ENCODE results near the gene FXYD5. TPM values are rescaled to one million over a fixed set of nuclear protein-coding genes. Genes with fewer than 3 reads are reported as not detected.

The FXYD5 gene
- total and polyA plus RNA-seq, 9 of the 15 experiments (the other 6 are each of a cell fraction or from before 2014, with no cell fraction given) = 104 to 537 (median 174) TPM

DNA sequence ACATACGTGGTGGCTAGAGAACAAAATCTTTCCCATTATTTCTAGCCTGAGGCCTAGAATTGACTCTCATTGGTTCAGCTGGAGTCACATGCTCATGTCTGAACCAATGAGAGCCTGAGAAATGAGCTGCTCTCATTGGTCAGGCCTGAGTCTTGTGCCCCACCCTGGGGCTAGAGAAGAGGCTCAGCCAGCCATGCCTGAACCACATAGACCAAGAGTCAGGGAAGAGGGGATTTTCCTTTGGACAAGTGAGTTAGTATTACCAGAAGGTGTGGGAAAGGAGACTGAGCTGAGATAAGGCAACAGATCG lies 6.9 kb downstream of the FXYD5 start (continued):
- no peak for TF ChIP-seq SRSF9 (IDR thresholded peaks at IDR 0.05; ENCODE audit: borderline replicate concordance, low read depth, low read length)
- peak; percentile 59 for TF ChIP-seq FOS (IDR thresholded peaks at IDR 0.05; ENCODE audit: extremely low read depth, insufficient read length)
- TF ChIP-seq, protein P1, sequence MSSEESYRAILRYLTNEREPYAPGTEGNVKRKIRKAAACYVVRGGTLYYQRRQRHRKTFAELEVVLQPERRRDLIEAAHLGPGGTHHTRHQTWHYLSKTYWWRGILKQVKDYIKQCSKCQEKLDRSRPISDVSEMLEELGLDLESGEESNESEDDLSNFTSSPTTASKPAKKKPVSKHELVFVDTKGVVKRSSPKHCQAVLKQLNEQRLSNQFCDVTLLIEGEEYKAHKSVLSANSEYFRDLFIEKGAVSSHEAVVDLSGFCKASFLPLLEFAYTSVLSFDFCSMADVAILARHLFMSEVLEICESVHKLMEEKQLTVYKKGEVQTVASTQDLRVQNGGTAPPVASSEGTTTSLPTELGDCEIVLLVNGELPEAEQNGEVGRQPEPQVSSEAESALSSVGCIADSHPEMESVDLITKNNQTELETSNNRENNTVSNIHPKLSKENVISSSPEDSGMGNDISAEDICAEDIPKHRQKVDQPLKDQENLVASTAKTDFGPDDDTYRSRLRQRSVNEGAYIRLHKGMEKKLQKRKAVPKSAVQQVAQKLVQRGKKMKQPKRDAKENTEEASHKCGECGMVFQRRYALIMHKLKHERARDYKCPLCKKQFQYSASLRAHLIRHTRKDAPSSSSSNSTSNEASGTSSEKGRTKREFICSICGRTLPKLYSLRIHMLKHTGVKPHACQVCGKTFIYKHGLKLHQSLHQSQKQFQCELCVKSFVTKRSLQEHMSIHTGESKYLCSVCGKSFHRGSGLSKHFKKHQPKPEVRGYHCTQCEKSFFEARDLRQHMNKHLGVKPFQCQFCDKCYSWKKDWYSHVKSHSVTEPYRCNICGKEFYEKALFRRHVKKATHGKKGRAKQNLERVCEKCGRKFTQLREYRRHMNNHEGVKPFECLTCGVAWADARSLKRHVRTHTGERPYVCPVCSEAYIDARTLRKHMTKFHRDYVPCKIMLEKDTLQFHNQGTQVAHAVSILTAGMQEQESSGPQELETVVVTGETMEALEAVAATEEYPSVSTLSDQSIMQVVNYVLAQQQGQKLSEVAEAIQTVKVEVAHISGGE (CRISPR knock-in tag; IDR thresholded peaks at IDR 0.05) = no peak
- no peak for TF ChIP-seq POLR3G (IDR thresholded peaks at IDR 0.05; ENCODE audit: extremely low read depth, insufficient read length, insufficient replicate concordance)
- TF ChIP-seq PHF21A (IDR thresholded peaks at IDR 0.05; ENCODE audit: borderline replicate concordance, low read depth) = peak; percentile 49; the same call in 1 of the 2 replicates
- TF ChIP-seq, protein P2, sequence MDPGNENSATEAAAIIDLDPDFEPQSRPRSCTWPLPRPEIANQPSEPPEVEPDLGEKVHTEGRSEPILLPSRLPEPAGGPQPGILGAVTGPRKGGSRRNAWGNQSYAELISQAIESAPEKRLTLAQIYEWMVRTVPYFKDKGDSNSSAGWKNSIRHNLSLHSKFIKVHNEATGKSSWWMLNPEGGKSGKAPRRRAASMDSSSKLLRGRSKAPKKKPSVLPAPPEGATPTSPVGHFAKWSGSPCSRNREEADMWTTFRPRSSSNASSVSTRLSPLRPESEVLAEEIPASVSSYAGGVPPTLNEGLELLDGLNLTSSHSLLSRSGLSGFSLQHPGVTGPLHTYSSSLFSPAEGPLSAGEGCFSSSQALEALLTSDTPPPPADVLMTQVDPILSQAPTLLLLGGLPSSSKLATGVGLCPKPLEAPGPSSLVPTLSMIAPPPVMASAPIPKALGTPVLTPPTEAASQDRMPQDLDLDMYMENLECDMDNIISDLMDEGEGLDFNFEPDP (CRISPR knock-in tag; IDR thresholded peaks at IDR 0.05) = no peak
- no peak for TF ChIP-seq XRCC4 (IDR thresholded peaks at IDR 0.05; ENCODE audit: extremely low read depth, insufficient read depth, insufficient read length)
- no peak for TF ChIP-seq ZNF175 (CRISPR knock-in tag; IDR thresholded peaks at IDR 0.05; ENCODE audit: low read depth)
- TF ChIP-seq TSC22D4 (tag; IDR thresholded peaks at IDR 0.05) = no peak
- TF ChIP-seq, protein P3, sequence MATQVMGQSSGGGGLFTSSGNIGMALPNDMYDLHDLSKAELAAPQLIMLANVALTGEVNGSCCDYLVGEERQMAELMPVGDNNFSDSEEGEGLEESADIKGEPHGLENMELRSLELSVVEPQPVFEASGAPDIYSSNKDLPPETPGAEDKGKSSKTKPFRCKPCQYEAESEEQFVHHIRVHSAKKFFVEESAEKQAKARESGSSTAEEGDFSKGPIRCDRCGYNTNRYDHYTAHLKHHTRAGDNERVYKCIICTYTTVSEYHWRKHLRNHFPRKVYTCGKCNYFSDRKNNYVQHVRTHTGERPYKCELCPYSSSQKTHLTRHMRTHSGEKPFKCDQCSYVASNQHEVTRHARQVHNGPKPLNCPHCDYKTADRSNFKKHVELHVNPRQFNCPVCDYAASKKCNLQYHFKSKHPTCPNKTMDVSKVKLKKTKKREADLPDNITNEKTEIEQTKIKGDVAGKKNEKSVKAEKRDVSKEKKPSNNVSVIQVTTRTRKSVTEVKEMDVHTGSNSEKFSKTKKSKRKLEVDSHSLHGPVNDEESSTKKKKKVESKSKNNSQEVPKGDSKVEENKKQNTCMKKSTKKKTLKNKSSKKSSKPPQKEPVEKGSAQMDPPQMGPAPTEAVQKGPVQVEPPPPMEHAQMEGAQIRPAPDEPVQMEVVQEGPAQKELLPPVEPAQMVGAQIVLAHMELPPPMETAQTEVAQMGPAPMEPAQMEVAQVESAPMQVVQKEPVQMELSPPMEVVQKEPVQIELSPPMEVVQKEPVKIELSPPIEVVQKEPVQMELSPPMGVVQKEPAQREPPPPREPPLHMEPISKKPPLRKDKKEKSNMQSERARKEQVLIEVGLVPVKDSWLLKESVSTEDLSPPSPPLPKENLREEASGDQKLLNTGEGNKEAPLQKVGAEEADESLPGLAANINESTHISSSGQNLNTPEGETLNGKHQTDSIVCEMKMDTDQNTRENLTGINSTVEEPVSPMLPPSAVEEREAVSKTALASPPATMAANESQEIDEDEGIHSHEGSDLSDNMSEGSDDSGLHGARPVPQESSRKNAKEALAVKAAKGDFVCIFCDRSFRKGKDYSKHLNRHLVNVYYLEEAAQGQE (IDR thresholded peaks at IDR 0.05; ENCODE audit: borderline replicate concordance) = peak; percentile 35; the same call in 1 of the 2 replicates
- TF ChIP-seq, protein P3 (CRISPR knock-in tag; IDR thresholded peaks at IDR 0.05; ENCODE audit: low read depth) = no peak
- TF ChIP-seq PURB (CRISPR knock-in tag; IDR thresholded peaks at IDR 0.05; ENCODE audit: low read depth) = no peak
- TF ChIP-seq, protein P4, sequence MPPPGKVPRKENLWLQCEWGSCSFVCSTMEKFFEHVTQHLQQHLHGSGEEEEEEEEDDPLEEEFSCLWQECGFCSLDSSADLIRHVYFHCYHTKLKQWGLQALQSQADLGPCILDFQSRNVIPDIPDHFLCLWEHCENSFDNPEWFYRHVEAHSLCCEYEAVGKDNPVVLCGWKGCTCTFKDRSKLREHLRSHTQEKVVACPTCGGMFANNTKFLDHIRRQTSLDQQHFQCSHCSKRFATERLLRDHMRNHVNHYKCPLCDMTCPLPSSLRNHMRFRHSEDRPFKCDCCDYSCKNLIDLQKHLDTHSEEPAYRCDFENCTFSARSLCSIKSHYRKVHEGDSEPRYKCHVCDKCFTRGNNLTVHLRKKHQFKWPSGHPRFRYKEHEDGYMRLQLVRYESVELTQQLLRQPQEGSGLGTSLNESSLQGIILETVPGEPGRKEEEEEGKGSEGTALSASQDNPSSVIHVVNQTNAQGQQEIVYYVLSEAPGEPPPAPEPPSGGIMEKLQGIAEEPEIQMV (tag; conservative IDR thresholded peaks at IDR 0.05; ENCODE audit: low read depth) = no peak
- TF ChIP-seq ELF1 (tag; IDR thresholded peaks at IDR 0.05) = no peak
